PC-9 (cell line): Measurements from ENCODE around the gene ADAM23. TPM values are rescaled to one million over a fixed set of nuclear protein-coding genes. Genes with fewer than 3 reads are reported as not detected.

Source experiments
- BruUV-seq: library from RNA; stranded (reverse); fragments of 400-500 nt; replicated peaks from 2 replicates; lab custom pipeline; 2021; lab: Mats Ljungman, UMichigan
- CTCF ChIA-PET: fragments of 300-600 bp; sonication (Branson Sonifier 250); formaldehyde crosslinking; loops from one replicate; lab custom pipeline; 2022; ENCODE audit warnings: antibody characterized with exemption; lab: Charles Lee
- POLR2A ChIA-PET: fragments of 300-600 bp; sonication (Branson Sonifier 250); formaldehyde crosslinking; loops from one replicate; lab custom pipeline; 2022; ENCODE audit warnings: antibody characterized with exemption; ENCODE audit not compliant: unreplicated experiment; lab: Charles Lee
- DNase-seq, 2 experiments: peaks; one replicate each; pipeline versions ENCODE4 v3.0.0 to v3.0.0-alpha.2; 2015 to 2022; ENCODE audit warnings: mixed read lengths in 1 of 2
- H2AFZ ChIP-seq: fragments of 200-600 bp; sonication (generic); 2 replicates; pipeline ENCODE4 v1.8.1; 2017; ENCODE audit warnings: antibody characterized with exemption
- H3F3A ChIP-seq: fragments of 200-600 bp; sonication (generic); 2 replicates; pipeline ENCODE4 v1.8.1; 2017; ENCODE audit warnings: antibody characterized with exemption, mild to moderate bottlenecking, low read depth; ENCODE audit not compliant: insufficient read depth
- H3K27ac ChIP-seq: fragments of 200-600 bp; sonication (generic); 2 replicates; pipeline ENCODE4 v1.6.1; 2016; ENCODE audit warnings: mixed run types
- H3K27me3 ChIP-seq: fragments of 200-600 bp; sonication (generic); 2 replicates; pipeline ENCODE4 v1.6.1; 2016; ENCODE audit warnings: low read depth, mixed run types; ENCODE audit not compliant: insufficient read depth
- H3K36me3 ChIP-seq: fragments of 200-600 bp; sonication (generic); 2 replicates; pipeline ENCODE4 v1.6.1; 2016; ENCODE audit warnings: low read depth, mixed run types
- H3K4me1 ChIP-seq: fragments of 200-600 bp; sonication (generic); replicated peaks from 2 replicates; pipeline ENCODE4 v1.6.1; 2016; ENCODE audit warnings: mixed run types; ENCODE audit not compliant: insufficient read depth
- H3K4me2 ChIP-seq: fragments of 200-600 bp; sonication (generic); 2 replicates; pipeline ENCODE4 v1.6.1; 2017; ENCODE audit warnings: mixed run types
- H3K4me3 ChIP-seq: fragments of 200-600 bp; sonication (generic); 2 replicates; pipeline ENCODE4 v1.6.1; 2016; ENCODE audit warnings: mixed run types
- H3K79me2 ChIP-seq: fragments of 200-600 bp; sonication (generic); 2 replicates; pipeline ENCODE4 v1.6.1; 2017; ENCODE audit warnings: low read depth, mixed run types
- H3K9me2 ChIP-seq: fragments of 200-600 bp; sonication (generic); 2 replicates; pipeline ENCODE4 v1.8.1; 2017; ENCODE audit warnings: mild to moderate bottlenecking; ENCODE audit not compliant: insufficient read depth
- H3K9me3 ChIP-seq: fragments of 200-600 bp; sonication (generic); 2 replicates; pipeline ENCODE4 v1.8.1; 2016; ENCODE audit warnings: low read depth; ENCODE audit not compliant: insufficient read depth
- H4K20me1 ChIP-seq: fragments of 200-600 bp; sonication (generic); 2 replicates; pipeline ENCODE4 v1.8.1; 2017; ENCODE audit not compliant: insufficient read depth
- EZH2 ChIP-seq: fragments of 200-600 bp; sonication (generic); IDR thresholded peaks from 2 replicates; pipeline ENCODE4 v1.8.0; 2017; ENCODE audit warnings: antibody characterized with exemption, low read depth
- intact Hi-C: fragments of 100-400 bp; cut with micrococcal nuclease; formaldehyde crosslinking; loops from one replicate; pipeline ENCODE4 v1.10.0; 2022; ENCODE audit not compliant: unreplicated experiment
- total RNA-seq: library from RNA; stranded (reverse); gene quantifications from 2 replicates; pipeline ENCODE4 v1.2.3, GENCODE V29; 2021
- TF ChIP-seq, protein P1 (sequence below): fragments of 200-600 bp; sonication (generic); conservative IDR thresholded peaks from 2 replicates; pipeline ENCODE4 v1.6.1; 2017; ENCODE audit warnings: mixed run types, antibody characterized with exemption, mild to moderate bottlenecking, moderate library complexity

ADAM23 gene
- total RNA-seq, 1 experiment from 2014 or later = 12.0 TPM

DNA sequence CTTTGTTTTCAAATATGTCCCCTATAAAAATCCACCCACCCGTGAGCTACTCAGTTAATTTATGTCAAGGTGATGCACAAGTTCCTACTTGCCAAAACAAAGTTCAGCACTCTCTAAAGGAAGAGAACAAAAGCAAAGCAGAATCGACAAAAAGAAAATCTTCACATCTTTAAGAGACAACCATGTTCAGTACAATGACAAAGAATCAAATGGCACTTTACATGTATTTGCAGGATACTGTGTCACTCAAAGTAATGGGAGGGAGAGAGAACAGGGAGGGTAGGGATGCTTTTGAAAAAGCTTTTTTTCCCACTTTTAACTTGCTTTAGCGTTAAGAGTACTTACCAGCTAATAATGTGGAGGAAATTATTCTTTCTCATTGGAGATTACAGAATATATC is 159.9 kb downstream of the ADAM23 start:
- H3K36me3 ChIP-seq = no peaks in the 10 kb centered on the region
- CTCF ChIA-PET = no interaction called here
- H3K27me3 ChIP-seq = no peaks in the 10 kb centered on the region
- no peaks in the 10 kb centered on the region for H3F3A ChIP-seq
- H3K4me1 ChIP-seq = no peaks in the 10 kb centered on the region
- DNase-seq = no peak
- H3K27ac ChIP-seq = no peak overlapping the region
- no peak overlapping the region for H2AFZ ChIP-seq
- intact Hi-C loops = no loop called here
- no peaks in the 10 kb centered on the region for H3K79me2 ChIP-seq
- no peak overlapping the region for H3K4me3 ChIP-seq
- no TSS peak for BruUV-seq
- H3K9me3 ChIP-seq = no peaks in the 10 kb centered on the region
- no peaks in the 10 kb centered on the region for H3K9me2 ChIP-seq
- no peak overlapping the region for H3K4me2 ChIP-seq
- no peaks in the 10 kb centered on the region for H4K20me1 ChIP-seq
- no peak for TF ChIP-seq EZH2
- TF ChIP-seq, protein P1, sequence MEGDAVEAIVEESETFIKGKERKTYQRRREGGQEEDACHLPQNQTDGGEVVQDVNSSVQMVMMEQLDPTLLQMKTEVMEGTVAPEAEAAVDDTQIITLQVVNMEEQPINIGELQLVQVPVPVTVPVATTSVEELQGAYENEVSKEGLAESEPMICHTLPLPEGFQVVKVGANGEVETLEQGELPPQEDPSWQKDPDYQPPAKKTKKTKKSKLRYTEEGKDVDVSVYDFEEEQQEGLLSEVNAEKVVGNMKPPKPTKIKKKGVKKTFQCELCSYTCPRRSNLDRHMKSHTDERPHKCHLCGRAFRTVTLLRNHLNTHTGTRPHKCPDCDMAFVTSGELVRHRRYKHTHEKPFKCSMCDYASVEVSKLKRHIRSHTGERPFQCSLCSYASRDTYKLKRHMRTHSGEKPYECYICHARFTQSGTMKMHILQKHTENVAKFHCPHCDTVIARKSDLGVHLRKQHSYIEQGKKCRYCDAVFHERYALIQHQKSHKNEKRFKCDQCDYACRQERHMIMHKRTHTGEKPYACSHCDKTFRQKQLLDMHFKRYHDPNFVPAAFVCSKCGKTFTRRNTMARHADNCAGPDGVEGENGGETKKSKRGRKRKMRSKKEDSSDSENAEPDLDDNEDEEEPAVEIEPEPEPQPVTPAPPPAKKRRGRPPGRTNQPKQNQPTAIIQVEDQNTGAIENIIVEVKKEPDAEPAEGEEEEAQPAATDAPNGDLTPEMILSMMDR = no peak
- POLR2A ChIA-PET = no interaction called here

DNA sequence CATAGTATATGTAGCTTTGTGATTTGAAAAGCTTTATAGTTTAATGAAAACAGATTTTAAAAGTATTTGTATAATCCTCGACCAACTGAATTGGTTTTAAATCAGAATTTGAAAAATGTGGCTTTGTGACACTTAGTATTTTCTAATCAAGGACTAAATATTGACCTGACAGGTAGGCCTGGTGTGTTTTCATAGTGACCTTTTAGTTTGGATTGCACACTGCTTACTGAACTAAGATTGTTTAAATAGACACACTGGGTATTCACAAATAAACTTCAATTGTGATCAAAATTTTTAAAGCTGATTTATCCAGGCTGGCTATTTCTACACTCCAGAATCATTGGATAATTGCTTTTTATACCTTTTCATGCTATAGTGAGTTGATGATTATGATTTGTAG is 167.1 kb downstream of the ADAM23 start:
- no peak overlapping the region for H2AFZ ChIP-seq
- CTCF ChIA-PET = no interaction called here
- no peaks in the 10 kb centered on the region for H3K79me2 ChIP-seq
- H3K4me3 ChIP-seq = no peak overlapping the region
- H3K27ac ChIP-seq = no peak overlapping the region
- no peak overlapping the region for H3K4me2 ChIP-seq
- no peak for DNase-seq
- POLR2A ChIA-PET = no interaction called here
- BruUV-seq = no TSS peak
- H3K36me3 ChIP-seq = no peaks in the 10 kb centered on the region
- intact Hi-C loops = no loop called here
- H4K20me1 ChIP-seq = no peaks in the 10 kb centered on the region
- no peaks in the 10 kb centered on the region for H3K27me3 ChIP-seq
- TF ChIP-seq EZH2 = no peak
- TF ChIP-seq, protein P1 = no peak
- H3K9me2 ChIP-seq = no peaks in the 10 kb centered on the region
- 0 out of 2 replicates have a peak, but pooled peaks cover under 1% of the 10 kb centered on the region for H3F3A ChIP-seq
- H3K4me1 ChIP-seq = no peaks in the 10 kb centered on the region; the same call in 1 of the 2 replicates
- H3K9me3 ChIP-seq = no peaks in the 10 kb centered on the region

DNA sequence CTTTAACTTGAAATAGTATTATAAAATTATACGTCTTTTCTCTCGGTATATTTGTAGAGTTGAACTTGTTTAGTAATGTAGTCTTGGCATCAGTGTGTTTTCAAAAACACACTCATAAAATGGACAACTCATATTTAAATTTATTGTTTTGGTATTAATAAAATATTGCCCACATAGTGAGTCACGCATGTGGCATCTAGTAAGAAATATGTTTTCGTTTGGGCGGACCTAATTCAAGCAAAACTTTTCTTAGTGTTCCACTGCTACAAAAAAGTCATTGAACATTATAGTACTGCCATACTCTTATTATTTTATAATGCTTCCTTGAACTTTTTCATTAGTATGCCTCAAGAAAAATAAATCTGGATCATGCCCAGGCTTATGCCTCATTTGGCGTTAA is 167.9 kb downstream of the ADAM23 start:
- ChIA-PET CTCF (no interaction called here), POLR2A (no interaction called here)
- H3K9me2 ChIP-seq = no peaks in the 10 kb centered on the region
- TF ChIP-seq EZH2 = no peak
- TF ChIP-seq, protein P1 = no peak
- DNase-seq = no peak
- no peaks in the 10 kb centered on the region for H3K36me3 ChIP-seq
- no peak overlapping the region for H3K4me2 ChIP-seq
- intact Hi-C loops = no loop called here
- H3K27ac ChIP-seq = no peak overlapping the region
- H2AFZ ChIP-seq = no peak overlapping the region
- H3F3A ChIP-seq = peaks cover 6% of the 10 kb centered on the region; the same call in 1 of the 2 replicates
- no peaks in the 10 kb centered on the region for H4K20me1 ChIP-seq
- BruUV-seq = no TSS peak
- H3K27me3 ChIP-seq = no peaks in the 10 kb centered on the region
- no peaks in the 10 kb centered on the region for H3K9me3 ChIP-seq
- no peaks in the 10 kb centered on the region; the same call in 1 of the 2 replicates for H3K4me1 ChIP-seq
- H3K79me2 ChIP-seq = no peaks in the 10 kb centered on the region
- no peak overlapping the region for H3K4me3 ChIP-seq
